Thymus (tissue), 11 donors: ENCODE results near the gene PARVB. TPM values are rescaled to one million over a fixed set of nuclear protein-coding genes. Genes with fewer than 3 reads are reported as not detected.

Experiments
- DNase-seq, 9 donors: peaks; one replicate each; pipeline ENCODE4 v3.0.0-alpha.2; 2013; ENCODE audit warnings: low spot score in 9 of 9, low read depth in 6 of 9, missing footprints in 1 of 9
- H3K27ac ChIP-seq, 2 donors: one replicate each; pipeline ENCODE4 v1.5.1; 2013; ENCODE audit warnings: control low read depth in 1 of 2, low read depth in 1 of 2, low read length in 1 of 2, mild to moderate bottlenecking in 1 of 2, moderate library complexity in 1 of 2
- H3K27me3 ChIP-seq, 2 donors: one replicate each; pipeline ENCODE4 v1.5.1; 2013; ENCODE audit warnings: low read length in 1 of 2; ENCODE audit not compliant: control insufficient read depth in 2 of 2, insufficient read depth in 1 of 2
- H3K36me3 ChIP-seq, 2 donors: one replicate each; pipeline ENCODE4 v1.5.1; 2013; ENCODE audit warnings: low read length in 1 of 2, mild to moderate bottlenecking in 1 of 2, moderate library complexity in 1 of 2; ENCODE audit not compliant: control insufficient read depth in 2 of 2, insufficient read depth in 2 of 2
- H3K4me1 ChIP-seq, 2 donors: one replicate each; pipeline ENCODE4 v1.5.1; 2013; ENCODE audit warnings: low read length in 2 of 2; ENCODE audit not compliant: control insufficient read depth in 2 of 2, insufficient read depth in 2 of 2
- H3K4me3 ChIP-seq, 2 donors: one replicate each; pipeline ENCODE4 v1.5.1; 2013; ENCODE audit warnings: low read length in 2 of 2, control low read depth in 1 of 2, mild to moderate bottlenecking in 1 of 2
- H3K9me3 ChIP-seq, 2 donors: one replicate each; pipeline ENCODE4 v1.5.1; 2013; ENCODE audit warnings: low read length in 1 of 2, mild to moderate bottlenecking in 1 of 2; ENCODE audit not compliant: control insufficient read depth in 2 of 2, insufficient read depth in 1 of 2
- WGBS: extraction: QIAGEN DNeasy Blood & Tissue Kit; methylation state at CpG from one replicate; pipeline ENCODE4 v1.1.7; 2013; 5-methylcytosine and 5-hydroxymethylcytosine counted together
- polyA plus RNA-seq: library from polyadenylated mRNA; stranded (reverse); fragments of 200-250 nt; gene quantifications from one replicate; pipeline ENCODE4 v1.2.3, GENCODE V29; 2013
- total RNA-seq: library from RNA; stranded (reverse); fragments of 120-200 nt; gene quantifications from one replicate; pipeline ENCODE4 v1.2.4, GENCODE V29; 2013
- donor health status: healthy.

Gene PARVB
- total and polyA plus RNA-seq, 2 donors, result 14.5 to 15.2 TPM

GRCh38 chr22:44197271-44197670 is 173.2 kb downstream of the PARVB start:
- peaks cover 25 to 26% of the 10 kb centered on the region in 2 donors for H3K36me3 ChIP-seq
- DNase-seq, result no peak

GRCh38 chr22:44199164-44199563 is 175.1 kb downstream of the PARVB start:
- WGBS, result 96% methylated on average over 2 of the region's 2 CpGs
- Histone ChIP-seq H3K4me1 (peaks cover 0 to 3% of the 10 kb centered on the region in 2 donors), H3K27me3 (no peaks in the 10 kb centered on the region), H3K27ac (no peak overlapping the region), H3K4me3 (no peak overlapping the region), H3K36me3 (peaks cover 17 to 31% of the 10 kb centered on the region in 2 donors), H3K9me3 (peaks cover 3 to 4% of the 10 kb centered on the region in 2 donors)
- DNase-seq, result no peak

More at GRCh38 chr22:44197271-44197670, 173.2 kb downstream of the PARVB start:
- Histone ChIP-seq H3K27me3 (no peaks in the 10 kb centered on the region), H3K4me1 (peaks cover 12% of the 10 kb centered on the region in 2 donors), H3K27ac (no peak overlapping the region), H3K4me3 (no peak overlapping the region), H3K9me3 (peaks cover 3 to 11% of the 10 kb centered on the region in 2 donors)
- 97% methylated on average over 2 of the region's 2 CpGs for WGBS

GRCh38 chr22:44199866-44200265 is 175.8 kb downstream of the PARVB start:
- Histone ChIP-seq H3K27ac (no peak overlapping the region), H3K27me3 (no peaks in the 10 kb centered on the region), H3K36me3 (peaks cover 13 to 35% of the 10 kb centered on the region in 2 donors), H3K4me3 (no peak overlapping the region), H3K9me3 (peaks cover 3 to 4% of the 10 kb centered on the region in 2 donors), H3K4me1 (peaks cover 0 to 3% of the 10 kb centered on the region in 2 donors)
- no peak for DNase-seq
- WGBS, result 96% methylated on average over 5 of the region's 5 CpGs

GRCh38 chr22:44200451-44200850 is 176.3 kb downstream of the PARVB start:
- H3K9me3 ChIP-seq, result peaks cover 2 to 3% of the 10 kb centered on the region in 2 donors
- no peak for DNase-seq
- H3K4me3 ChIP-seq, result no peak overlapping the region
- H3K27ac ChIP-seq, result no peak overlapping the region
- H3K36me3 ChIP-seq, result peaks cover 13 to 32% of the 10 kb centered on the region in 2 donors
- peaks cover 0 to under 1% of the 10 kb centered on the region in 2 donors for H3K4me1 ChIP-seq
- no peaks in the 10 kb centered on the region for H3K27me3 ChIP-seq
- 97% methylated on average over 6 of the region's 6 CpGs for WGBS

- WGBS, result 81% methylated on average over 17 of the region's 17 CpGs
- DNase-seq, result no peak
- H3K27me3 ChIP-seq, result no peaks in the 10 kb centered on the region
- peaks cover 13 to 37% of the 10 kb centered on the region in 2 donors for H3K36me3 ChIP-seq
- no peak overlapping the region for H3K27ac ChIP-seq
- H3K4me1 ChIP-seq, result no peaks in the 10 kb centered on the region
- no peak overlapping the region for H3K4me3 ChIP-seq
- peaks cover 0 to 3% of the 10 kb centered on the region in 2 donors for H3K9me3 ChIP-seq
Measured at GRCh38 chr22:44200855-44201550, 176.9 kb downstream of the PARVB start.

GRCh38 chr22:44201665-44202064 is 177.6 kb downstream of the PARVB start:
- no peaks in the 10 kb centered on the region for H3K4me1 ChIP-seq
- H3K9me3 ChIP-seq, result no peaks in the 10 kb centered on the region
- no peak overlapping the region for H3K27ac ChIP-seq
- DNase-seq, result no peak
- peaks cover 13 to 39% of the 10 kb centered on the region in 2 donors for H3K36me3 ChIP-seq
- no peak overlapping the region for H3K4me3 ChIP-seq
- no peaks in the 10 kb centered on the region for H3K27me3 ChIP-seq
- WGBS, result 92% methylated on average over 12 of the region's 12 CpGs

- Histone ChIP-seq H3K9me3 (no peaks in the 10 kb centered on the region), H3K4me1 (no peaks in the 10 kb centered on the region), H3K27ac (no peak overlapping the region), H3K4me3 (no peak overlapping the region), H3K27me3 (no peaks in the 10 kb centered on the region), H3K36me3 (peaks cover 13 to 39% of the 10 kb centered on the region in 2 donors)
- DNase-seq, result no peak
- 97% methylated on average over 11 of the region's 11 CpGs for WGBS
Measured at GRCh38 chr22:44202261-44202789, 178.2 kb downstream of the PARVB start.

DNA sequence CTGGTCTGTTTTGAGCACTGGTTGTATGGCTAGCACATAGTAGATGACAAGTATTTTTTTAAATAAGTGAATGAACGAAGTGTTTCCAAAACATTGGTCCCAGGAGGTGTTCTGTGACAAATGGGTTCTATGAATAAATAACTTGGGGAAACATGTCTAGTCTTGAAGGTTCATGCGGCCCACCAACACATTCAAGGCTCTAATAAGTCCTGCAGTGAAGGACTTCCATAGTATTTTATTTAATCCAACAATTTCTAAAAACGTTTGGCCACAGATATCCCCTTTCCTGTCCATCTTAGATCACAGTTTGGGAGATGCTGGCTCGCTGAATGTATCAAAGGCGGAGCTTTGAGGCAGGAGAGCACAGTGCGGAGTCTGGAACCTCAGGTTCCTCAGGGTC is 179.1 kb downstream of the PARVB start:
- H3K36me3 ChIP-seq, result peaks cover 13 to 39% of the 10 kb centered on the region in 2 donors

DNA sequence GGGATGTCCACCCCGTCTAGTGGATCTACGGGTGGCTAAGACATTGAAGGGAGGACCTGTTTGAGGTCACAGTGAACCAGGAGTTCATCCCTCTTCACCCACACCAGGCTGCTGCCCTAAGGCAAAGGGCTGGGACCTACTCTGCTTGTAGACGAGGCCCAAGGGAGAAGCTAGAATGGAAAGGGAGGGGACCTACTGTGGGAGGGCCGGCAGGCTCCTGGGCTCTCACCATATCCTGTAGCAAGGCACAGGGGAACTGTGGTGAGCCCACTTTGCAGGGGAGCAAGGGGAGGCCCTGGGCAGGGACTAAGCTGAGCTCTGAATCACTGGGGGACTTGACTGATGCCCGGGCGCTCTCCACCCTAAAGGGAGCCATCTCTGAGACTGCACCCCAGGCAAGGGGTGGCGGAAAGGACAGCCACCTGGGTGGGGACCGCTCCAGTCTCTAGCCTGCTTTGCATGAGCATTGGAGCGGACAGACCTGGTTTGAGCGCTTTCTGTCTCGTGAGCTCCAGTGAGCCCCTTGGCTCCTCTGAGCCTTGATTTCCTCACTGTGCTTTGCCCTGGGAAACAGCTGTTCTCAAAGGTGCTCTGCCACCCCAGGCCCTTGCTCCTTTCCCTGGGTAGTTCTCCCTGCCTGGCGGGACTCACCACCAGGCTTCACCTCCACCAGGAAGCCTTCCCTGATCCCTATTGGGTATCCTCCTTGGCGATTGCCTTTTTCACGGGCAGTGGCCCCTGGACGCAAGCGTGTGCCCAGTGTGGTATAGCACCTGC is 180.8 kb downstream of the PARVB start:
- whole genome bisulfite sequencing, result 93% methylated on average over 16 of the region's 16 CpGs
- Histone ChIP-seq H3K36me3 (peaks cover 0 to 27% of the 10 kb centered on the region in 2 donors), H3K9me3 (no peaks in the 10 kb centered on the region), H3K27me3 (no peaks in the 10 kb centered on the region), H3K4me1 (no peaks in the 10 kb centered on the region), H3K4me3 (no peak overlapping the region), H3K27ac (no peak overlapping the region)
- no peak for DNase-seq

More for the DNA sequence above, 179.1 kb downstream of the PARVB start:
- WGBS, result 62% methylated on average over 6 of the region's 6 CpGs
- DNase-seq, result no peak
- Histone ChIP-seq H3K27ac (no peak overlapping the region), H3K4me1 (no peaks in the 10 kb centered on the region), H3K9me3 (no peaks in the 10 kb centered on the region), H3K4me3 (no peak overlapping the region), H3K27me3 (no peaks in the 10 kb centered on the region)
